ENCODE measurements around the gene AGO4.
"Not testable (repeated sequence)": the region's sequence is repeated elsewhere in the genome, so short reads cannot be mapped to it uniquely, and the experiment has no call there.

The AGO4 gene

GRCh38 chr1:35807614-35808449 lies at the start of gene AGO4:
Gene AGO4, plus strand, starts transcription at chr1:35808016. Its CDS starts 401 bp downstream, at chr1:35808417.
- DNase-seq (ENCODE audit: low read depth): no peak

- DNase-seq (ENCODE audit: low read depth): no peak
Measured at GRCh38 chr1:35762141-35762540, 45.7 kb upstream of the AGO4 start.

- no peak for DNase-seq (ENCODE audit: low read depth)
Measured at GRCh38 chr1:35763201-35763600, 44.6 kb upstream of the AGO4 start.

GRCh38 chr1:35764283-35764682 lies 43.5 kb upstream of the AGO4 start:
- no peak for DNase-seq (ENCODE audit: low read depth)

GRCh38 chr1:35768350-35769187 lies 39.2 kb upstream of the AGO4 start:
- DNase-seq (ENCODE audit: low read depth): no peak

- DNase-seq (ENCODE audit: low read depth): peak; percentile 71
Measured at GRCh38 chr1:35769188-35769758, 38.5 kb upstream of the AGO4 start.

- no peak for DNase-seq (ENCODE audit: low read depth)
Measured at GRCh38 chr1:35773711-35774110, 34.1 kb upstream of the AGO4 start.

GRCh38 chr1:35776172-35776571 lies 31.6 kb upstream of the AGO4 start:
- not testable (repeated sequence) for DNase-seq (ENCODE audit: low read depth)

GRCh38 chr1:35777109-35777508 lies 30.7 kb upstream of the AGO4 start:
- no peak for DNase-seq (ENCODE audit: low read depth)

GRCh38 chr1:35783055-35783583 lies 24.7 kb upstream of the AGO4 start:
- no peak for DNase-seq (ENCODE audit: low read depth)

GRCh38 chr1:35784364-35784763 lies 23.5 kb upstream of the AGO4 start:
- not testable (repeated sequence) for DNase-seq (ENCODE audit: low read depth)

GRCh38 chr1:35788139-35788538 lies 19.7 kb upstream of the AGO4 start:
- DNase-seq (ENCODE audit: low read depth): no peak

GRCh38 chr1:35790670-35791069 lies 17.1 kb upstream of the AGO4 start:
- no peak for DNase-seq (ENCODE audit: low read depth)

GRCh38 chr1:35795295-35795694 lies 12.5 kb upstream of the AGO4 start:
- DNase-seq (ENCODE audit: low read depth): no peak

GRCh38 chr1:35797380-35797779 lies 10.4 kb upstream of the AGO4 start:
- no peak for DNase-seq (ENCODE audit: low read depth)

GRCh38 chr1:35798019-35798418 lies 9.8 kb upstream of the AGO4 start:
- DNase-seq (ENCODE audit: low read depth): not testable (repeated sequence)

- not testable (repeated sequence) for DNase-seq (ENCODE audit: low read depth)
Measured at GRCh38 chr1:35800167-35800887, 7.5 kb upstream of the AGO4 start.

- no peak for DNase-seq (ENCODE audit: low read depth)
Measured at GRCh38 chr1:35808450-35809113, 766 bp downstream of the AGO4 start.

GRCh38 chr1:35809114-35810095 lies 1.6 kb downstream of the AGO4 start:
- no peak for DNase-seq (ENCODE audit: low read depth)

All from stimulated activated CD8-positive, alpha-beta memory T cell treated with anti-CD3 and anti-CD28 coated beads, Interleukin-12 subunit alpha, Interleukin-12 subunit beta, amount 100 ng/mL, for 1 hour (primary cell).